Activated CD4-positive, alpha-beta T cell treated with anti-CD3 and anti-CD28 coated beads, Interleukin-2, amount 50 U/mL, for 24 hours (primary cell): ENCODE data around the gene TOX3.

Source experiments
- DNase-seq, 2 donors: peaks; one replicate each; pipeline ENCODE4 v3.0.0-alpha.2; 2020; ENCODE audit warnings: low read depth in 1 of 2, low spot score in 1 of 2

TOX3 gene

DNA sequence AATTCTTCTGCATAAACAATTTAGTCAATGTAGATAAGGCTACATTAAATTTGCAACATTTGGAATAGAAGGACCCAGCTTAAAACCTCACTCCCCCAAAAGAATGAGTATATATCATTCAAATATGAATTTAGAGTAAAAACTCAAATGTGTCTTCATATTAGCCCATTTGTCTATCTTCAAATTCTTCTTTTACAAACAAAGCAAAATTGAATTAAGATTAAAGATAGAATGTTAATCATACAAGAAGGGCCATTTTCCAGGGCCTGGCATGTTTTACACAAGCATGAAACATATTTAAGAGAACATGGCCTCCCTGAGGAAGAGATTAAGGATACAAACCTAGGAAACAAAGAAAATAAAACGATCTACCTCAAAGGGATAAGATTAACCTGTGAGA is 8.4 kb downstream of the TOX3 start:
- DNase-seq: no peak

DNA sequence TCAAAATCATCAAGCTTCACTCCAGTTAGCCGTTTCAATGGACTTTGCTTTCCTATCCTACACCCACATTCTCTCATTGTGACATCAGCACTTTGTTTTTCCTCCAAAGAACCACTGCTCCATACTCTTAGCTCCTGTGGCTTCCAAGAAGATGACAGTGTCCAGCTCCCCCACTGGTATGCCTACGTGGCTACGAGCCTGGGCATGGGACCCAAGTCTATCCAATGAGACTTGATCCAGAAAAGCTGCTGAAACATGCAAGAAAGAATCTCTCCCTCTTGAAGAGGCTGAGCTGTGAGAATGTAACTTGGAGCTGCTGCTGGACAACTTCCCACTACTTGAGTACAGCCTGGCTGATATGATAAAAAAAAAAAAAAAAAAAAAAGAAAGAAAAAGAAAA is 9.4 kb downstream of the TOX3 start:
- DNase-seq: no peak

DNA sequence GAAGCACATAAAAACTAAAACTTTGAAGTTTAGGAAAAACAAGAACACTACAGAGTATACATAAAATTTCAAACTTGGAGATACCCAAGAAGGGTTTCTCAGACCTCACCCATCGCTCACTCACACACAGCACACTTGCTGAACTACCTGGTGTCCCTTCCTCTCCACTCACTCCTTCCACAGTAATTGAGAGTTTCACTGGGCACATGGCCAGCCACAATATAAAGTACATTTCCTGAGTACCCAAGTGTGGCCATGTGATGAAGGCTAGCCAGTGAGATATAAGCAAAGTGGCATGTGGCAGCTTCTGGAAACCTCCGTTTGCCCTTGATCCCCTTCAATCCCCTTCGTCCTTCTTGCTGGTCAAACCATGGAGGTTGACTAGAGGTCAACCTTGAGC is 11.9 kb downstream of the TOX3 start:
- DNase-seq: no peak

DNA sequence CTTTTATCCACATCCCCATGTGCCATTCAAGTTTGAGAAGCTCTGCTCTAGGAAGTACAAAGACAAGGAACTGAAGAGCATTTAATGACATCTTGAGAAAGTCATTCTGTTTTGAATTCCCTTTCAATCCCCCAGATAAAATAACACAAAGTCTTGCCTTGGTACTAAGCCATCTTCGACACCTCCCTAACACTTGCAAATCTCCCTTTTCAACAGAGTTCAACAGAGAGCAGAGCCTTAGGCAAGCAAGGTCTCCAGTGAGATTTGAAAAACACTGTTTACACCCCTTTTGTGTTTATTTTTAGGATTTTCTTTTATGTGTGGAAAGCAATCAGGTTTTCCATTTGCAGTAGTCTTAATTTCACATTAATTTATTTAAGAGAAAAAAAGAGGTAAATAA is 13.6 kb downstream of the TOX3 start:
- no peak for DNase-seq

DNA sequence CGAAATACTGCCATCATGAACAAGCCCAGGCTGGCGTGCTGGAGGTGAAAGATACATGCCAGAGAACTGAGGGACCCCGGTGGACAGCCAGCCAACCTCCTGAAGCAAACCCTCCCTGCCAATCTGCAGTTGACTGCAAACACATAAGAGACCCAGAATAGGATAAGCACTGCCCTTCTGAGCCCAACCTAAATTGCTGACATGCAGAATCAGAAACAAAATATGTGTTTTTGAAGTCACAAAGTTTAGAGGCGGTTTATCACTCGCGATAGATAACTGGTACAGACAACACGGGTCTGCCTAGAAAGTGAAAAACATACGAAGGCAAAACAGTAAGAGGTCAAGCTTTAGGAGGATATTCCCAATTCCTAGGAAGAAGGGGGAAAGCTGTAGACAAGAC is 14.6 kb downstream of the TOX3 start:
- no peak for DNase-seq

DNA sequence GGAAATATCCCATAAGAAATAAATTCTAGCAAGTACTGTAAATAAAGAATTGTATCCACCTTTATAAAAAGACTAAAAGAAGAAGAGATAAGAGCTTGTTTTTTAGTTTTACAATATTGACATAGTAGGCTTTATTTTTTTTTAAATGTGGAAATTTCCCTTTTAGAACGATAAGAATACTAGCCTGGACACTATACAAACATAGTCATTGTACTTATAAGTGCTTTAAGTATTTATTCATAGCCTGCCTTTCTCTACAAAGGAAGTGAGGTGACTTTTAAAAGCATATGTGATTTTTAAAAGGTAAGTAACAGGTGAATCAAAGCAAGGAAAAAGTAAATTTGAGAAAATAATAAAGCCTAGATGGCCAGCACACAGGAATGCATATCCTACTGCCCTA is 17.7 kb downstream of the TOX3 start:
- DNase-seq: no peak

DNA sequence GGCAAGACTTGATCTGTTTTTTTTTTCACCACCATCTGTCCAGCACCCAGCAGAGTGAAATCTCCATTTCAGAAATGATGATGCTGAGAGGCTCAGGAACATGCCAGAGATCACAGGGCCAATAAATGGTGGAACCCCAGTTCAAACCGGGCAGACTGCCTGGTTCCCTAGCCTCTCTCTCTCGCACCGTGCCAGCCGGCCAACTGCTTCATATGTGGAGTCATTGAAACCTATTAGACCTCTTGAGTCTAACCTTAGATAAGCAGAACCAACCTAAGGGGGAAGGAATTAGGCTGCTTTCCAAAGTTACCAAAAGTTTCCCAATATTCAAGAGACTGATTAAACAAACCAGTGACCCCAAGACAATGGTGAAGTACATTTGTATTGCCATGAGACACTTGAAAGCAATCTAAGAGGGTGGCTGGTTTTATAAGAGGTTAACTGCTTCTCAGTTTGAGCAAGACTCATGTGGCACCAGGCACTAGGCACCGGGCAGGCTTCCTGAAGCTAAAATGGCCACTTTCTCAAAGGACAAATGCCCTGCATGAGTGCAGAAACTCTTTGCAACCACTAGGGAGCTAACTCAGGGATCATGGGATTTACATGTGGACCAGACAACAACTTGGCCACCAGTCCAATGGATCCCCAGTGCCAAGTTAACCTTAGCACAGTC is 18.4 kb downstream of the TOX3 start:
- no peak for DNase-seq

DNA sequence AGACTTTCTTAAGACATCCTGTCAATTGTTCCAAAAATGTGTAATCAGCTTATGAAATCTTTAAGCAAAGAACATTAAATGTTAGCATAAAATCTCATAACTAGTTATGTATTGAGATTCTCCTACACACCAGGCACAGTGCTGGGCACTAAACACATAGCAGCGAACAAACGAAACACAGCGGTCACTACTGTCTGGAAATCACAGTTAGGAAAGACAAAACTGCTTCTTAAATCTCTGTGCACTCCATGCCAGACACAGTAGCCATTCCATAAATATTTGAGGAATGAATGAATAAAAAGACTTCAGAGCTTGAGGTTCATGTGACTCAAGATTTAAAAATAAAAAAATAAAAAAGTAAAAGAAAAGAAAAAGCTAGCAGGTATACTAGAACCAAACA is 20.1 kb downstream of the TOX3 start:
- DNase-seq: no peak

DNA sequence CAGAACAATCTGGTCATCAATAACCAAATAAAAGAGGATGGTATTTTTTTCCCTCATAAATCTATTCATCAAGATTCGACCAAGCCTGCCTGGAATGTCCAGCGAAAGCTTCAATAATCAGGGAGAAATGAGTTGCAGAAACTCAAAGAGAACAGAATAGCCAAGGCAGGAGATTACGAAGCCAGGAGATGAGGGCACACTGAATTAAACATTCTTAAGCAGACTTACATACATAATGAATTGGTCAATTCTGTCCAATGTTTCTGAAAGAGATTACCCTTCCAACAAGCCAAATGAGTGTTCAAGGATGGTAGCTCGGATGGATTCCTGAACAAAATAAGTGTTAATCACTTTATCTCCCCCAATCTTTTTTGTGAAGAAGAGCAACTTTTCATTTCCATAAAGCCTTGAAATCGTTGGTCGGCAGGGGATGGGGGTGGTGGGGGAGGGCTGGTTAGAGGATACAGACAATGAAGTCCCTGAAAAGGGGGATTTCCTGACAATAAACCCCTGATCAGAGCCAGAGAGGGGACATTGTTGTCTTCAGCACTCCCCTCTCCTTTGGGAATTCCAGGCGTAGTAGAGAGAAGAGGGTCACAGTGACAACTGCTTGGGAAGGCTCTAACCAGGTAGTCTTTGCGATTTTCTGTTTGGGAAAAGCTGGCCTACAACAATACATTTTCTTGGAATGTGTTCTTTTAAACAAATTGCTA is 20.7 kb downstream of the TOX3 start:
- DNase-seq: no peak

DNA sequence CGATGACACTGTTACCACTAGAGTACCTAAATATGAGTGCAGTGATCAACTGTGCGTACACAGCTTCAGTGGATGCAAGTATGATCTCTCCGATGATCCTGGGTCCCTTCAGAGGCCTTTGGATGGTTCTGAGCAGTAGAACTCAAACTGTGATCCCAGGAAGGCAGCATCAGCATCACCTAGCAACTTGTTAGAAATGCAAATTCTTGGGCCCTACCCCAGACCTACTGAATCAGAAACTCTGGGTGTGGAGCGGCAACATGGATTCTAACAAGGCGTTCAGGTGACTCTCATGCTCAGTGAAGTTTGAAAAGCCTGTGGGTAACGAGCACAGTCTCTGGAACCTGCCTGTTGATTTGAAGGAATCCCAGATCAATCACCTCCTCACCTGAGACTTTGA is 25.4 kb downstream of the TOX3 start:
- no peak for DNase-seq

DNA sequence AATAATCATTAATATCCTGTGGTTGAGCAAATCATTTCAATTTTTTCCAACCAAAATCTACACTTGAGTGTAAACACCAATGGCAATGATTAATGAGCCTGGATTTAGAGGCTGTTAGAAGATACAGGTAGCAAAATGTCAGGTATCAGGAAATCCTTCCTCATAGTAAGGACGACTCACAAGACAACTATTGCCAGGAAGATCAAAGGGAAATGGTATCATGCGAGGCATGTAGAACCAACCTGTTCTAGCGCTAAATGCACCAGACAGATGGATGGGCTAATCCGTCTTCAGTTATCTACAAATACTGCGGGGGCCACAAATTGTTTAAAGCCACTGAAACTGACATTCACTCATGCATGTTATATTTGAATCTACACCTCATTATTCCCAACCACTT is 28.1 kb downstream of the TOX3 start:
- no peak for DNase-seq

DNA sequence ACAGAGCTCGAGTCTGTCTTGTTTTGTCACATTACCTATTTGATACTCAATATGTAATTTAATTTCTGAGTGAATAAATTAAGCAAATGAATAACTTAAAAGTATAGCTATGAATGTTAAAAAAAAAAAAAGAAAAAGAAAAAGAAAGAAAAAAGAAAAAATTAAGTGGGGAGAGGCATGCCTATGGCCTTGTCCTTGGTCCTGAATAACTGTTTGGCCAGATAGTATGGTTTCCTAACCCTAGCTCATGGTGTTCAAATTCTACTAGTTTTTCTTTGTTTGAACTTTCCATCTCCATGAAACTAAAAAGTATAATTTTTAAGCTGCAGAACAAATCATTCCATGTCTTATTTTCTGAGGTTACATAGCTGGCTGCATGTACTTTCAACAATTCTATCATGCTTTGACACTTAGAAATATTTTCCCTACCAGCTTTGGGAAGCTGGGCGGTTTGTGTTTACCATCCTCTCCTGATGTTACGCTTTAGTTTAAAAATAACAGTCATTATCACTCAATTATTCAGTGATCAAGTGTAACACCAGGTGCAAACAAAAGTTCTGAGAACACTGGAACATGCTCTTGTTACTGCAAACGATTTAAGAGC is 31.8 kb downstream of the TOX3 start:
- no peak for DNase-seq

DNA sequence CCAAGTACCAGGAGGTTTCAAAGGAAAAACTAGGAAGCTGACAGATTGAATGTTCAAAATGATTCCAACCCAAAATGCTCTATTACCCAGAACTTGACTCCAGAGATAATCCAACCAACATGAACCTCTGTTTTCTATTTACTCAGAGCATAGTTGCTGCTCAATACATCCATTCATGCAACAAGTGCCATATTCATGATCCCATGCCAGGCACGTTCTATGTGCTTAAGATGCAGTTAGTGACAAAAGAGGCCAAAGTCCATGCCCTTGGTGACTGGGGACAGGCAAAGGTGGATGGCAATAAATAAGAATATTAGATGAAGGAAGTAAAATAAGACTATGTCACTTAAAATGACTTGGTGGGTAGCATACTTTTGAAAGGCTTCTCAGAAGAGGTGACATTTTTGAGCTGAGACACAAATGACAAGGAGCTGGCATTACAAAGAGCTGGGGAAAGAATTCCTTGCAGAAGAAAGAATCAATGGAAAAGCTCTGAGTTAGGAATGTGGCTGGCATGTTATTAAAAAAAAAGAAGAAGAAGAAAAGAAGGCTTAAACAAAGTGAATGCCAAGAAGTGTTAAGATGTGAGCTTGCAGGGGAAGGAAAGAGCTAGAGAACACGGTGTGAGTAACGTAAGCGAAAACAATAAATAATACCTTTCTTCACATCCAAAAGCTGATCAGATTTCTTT is 34.5 kb downstream of the TOX3 start:
- no peak for DNase-seq

DNA sequence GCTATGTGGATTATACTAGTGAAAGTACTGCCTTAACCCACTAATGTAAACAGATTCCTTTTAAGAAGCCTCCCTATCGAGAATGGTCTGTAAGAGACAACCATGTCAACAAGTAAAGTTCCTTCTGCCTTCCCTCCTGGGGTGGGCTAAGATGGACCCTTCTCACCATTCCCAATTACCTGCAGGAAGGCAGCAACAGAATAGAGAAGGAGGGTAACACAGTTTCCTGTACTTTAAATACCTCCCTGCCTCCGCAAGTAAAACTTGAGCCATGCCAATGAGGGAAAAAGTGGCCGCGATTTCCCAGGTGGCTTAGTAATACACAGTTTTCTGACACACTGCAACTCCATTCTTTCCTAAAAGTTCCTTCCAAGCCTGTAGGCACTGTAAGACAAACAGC is 45.2 kb downstream of the TOX3 start:
- DNase-seq: no peak

DNA sequence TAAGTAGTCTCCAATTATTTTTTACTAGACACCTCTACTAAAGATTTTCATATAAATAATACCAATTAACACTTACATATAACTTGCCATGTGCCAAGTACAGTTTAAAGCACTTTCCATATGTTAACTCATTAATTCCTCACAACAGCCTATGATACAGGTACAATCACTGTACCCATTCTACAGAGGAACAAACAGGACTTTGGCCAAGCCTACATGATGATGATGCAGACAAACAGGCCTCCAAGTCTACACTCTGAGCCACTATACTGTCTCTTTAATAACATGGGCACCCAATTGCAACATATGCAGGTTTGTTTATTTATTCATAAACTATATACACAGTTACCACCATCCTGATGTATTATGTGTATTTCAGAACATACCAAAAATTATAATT is 46.0 kb downstream of the TOX3 start:
- no peak for DNase-seq

DNA sequence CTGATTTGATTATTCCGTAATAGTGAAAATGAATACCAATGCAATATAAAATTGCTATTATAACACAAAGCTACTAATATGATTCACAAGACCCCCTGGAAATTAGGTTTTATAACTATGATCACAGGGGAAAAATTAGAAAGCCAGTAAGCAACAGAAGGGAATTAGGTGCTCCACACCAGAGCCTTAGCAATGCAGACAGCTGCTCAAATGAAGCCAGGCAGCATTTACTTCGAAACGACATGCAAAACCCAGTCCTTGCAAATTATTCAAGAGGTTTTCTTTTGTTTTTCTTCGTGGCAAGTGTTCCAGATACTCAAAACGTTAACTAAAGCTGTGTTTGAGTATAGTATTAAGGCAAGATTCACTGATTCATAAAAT is 47.9 kb downstream of the TOX3 start:
- DNase-seq: no peak

DNA sequence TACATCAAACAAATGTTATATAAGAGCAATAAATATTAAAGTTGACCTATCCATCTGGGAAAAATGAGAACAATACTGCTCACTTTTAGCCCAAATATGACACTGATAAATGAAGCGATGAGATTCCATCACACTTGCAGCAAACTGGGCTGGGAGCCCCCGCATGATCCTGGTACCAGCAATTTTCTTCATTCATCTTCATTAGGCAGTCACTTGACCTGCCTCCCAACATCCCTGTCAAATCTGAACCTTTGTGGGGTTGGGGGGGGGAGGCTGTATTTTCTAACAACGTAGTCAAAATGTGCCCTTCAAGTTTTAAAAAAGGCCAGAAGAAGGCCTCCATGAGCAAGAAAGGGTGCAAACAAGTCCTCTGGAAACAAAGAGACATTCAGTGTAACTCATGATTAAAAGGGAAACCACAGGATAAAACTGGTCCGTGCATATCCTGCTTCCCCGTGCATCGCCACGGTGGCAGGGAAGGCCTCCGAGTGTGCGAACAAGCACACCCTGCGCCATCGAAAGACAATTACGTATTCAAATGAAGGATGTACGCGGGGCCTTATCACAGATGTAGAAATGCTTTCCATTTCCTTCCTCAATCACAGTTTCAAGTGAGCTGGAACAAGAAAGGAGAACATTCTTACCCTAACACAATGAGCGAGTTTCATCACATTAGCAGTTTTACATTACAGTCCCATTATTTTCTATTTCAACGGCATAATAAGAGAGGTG is 48.4 kb downstream of the TOX3 start:
- DNase-seq: no peak

DNA sequence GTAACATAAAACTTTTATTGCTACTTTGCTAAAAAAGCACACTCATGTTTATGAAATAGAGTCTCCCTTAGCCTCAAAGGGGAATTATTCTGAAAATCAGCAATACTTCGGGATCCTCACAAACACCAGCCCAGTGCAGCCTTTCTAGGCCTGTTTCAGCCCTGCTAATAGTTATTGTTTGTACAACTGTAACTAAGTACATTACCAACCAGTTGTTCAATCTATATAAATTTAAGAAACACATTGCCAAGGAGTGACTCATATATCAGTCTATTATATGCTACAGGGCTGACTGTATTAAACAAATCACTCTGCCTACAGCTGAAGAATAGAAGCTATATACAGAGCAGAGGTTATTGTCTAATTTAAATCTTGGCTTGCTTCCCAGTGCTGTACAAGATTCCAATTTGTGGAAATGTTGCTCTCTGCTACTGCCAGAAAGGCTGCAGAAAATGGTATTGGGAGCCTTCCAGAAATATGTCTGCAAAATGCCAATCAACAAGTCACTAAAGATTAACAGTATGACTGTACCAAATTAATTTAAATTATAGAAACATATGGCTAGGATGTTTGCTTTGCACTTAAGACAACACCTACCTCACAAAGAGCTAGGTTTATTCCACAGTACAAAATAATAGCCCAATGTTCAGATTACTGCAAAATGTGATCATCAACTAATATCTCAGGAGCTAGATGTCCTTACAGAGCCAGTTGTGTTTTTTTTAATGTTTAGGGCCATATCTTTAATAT is 49.7 kb downstream of the TOX3 start:
- DNase-seq: no peak

DNA sequence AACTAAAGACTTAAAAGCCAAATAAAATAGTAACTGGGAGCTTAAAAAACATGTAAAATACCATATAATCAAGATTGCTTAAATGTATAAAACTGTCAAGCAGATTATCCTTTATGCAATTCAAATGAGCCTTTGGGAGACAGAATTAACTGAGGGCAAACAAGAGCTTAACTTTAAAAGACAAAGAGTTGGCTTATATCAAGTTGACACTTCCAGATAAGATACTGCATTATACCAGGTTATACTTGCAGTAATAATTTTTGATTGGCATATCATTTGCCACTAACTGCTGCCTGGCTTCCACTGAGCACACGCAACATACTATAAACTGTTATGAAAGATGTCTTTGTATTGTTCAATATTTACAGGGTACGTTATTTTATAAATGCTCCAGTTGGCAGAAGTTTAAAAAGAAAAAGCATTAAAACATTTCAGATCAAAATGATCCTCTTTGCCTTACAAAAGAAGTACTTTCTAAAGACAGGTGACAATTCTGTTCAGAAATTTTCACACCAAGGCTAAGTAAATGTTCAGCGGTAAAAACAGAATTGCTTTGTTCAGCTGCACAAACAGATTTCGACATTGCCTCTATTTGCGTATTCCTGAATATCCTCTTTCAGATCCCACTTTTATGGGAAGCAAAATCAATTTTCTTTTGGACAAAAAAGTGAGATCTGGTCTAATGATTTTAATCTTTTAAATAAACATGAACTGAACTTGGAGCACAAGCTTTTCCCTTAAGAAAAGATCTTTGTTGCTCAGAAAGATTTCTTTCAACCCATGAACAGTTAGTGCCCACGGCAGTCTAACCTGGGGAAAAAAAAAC is 50.7 kb downstream of the TOX3 start:
- no peak for DNase-seq

DNA sequence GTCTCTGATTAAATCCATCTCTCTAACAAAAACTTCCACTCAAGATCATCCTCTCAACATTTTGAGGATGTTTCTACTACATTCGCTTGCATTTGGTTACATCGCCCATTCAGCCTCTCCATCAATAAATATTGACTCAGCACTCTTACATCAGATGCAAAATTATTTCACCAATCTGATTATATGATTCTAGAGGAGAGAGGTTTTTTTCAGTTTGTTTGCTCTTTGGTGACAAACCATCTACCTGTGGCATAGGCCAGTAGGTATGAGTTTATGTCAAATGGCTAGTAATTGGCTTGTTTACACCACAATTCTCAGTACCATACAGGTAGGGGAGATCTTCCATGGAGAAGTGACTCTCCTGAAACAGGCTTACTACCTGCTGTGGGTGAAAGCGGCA is 52.3 kb downstream of the TOX3 start:
- DNase-seq: no peak
